Heart left ventricle (tissue), 16 donors: ENCODE measurements around the gene C1QTNF1. TPM values are rescaled to one million over a fixed set of nuclear protein-coding genes. Genes with fewer than 3 reads are reported as not detected.
"Not testable (repeated sequence)": the region's sequence is repeated elsewhere in the genome, so short reads cannot be mapped to it uniquely, and the experiment has no call there.

Source experiments
- ATAC-seq, 4 donors: fragments of 200-7000 bp; cut with Tn5 transposase; one replicate each; pipeline ENCODE4 v1.9.1; 2020 to 2022; ENCODE audit warnings: moderate library complexity in 4 of 4, mild to moderate bottlenecking in 3 of 4, moderate number of reproducible peaks in 1 of 4
- DNase-seq, 5 donors: peaks; one replicate each; pipeline ENCODE4 v3.0.0-alpha.2; 2020
- H3K27ac ChIP-seq, 12 donors: fragments of 200-600 bp; sonication (generic) in 4 of 12; one replicate each; pipeline versions ENCODE4 v1.5.0 to v1.8.0; 2016 to 2022; ENCODE audit warnings: mild to moderate bottlenecking in 2 of 12
- H3K27me3 ChIP-seq, 9 donors: fragments of 200-600 bp; sonication (generic) in 2 of 9; one replicate each; pipeline versions ENCODE4 v1.5.1 to v1.8.0; 2016 to 2022; ENCODE audit warnings: mild to moderate bottlenecking in 3 of 9
- H3K36me3 ChIP-seq, 9 donors: fragments of 200-600 bp; sonication (generic) in 2 of 9; one replicate each; pipeline versions ENCODE4 v1.5.0 to v1.8.0; 2018 to 2022; ENCODE audit warnings: mild to moderate bottlenecking in 2 of 9
- H3K4me1 ChIP-seq, 12 donors: fragments of 200-600 bp; sonication (generic) in 4 of 12; one replicate each; pipeline versions ENCODE4 v1.5.0 to v1.8.0; 2016 to 2022; ENCODE audit warnings: mild to moderate bottlenecking in 3 of 12
- H3K4me3 ChIP-seq, 12 donors: fragments of 200-600 bp; sonication (generic) in 4 of 12; one replicate each; pipeline versions ENCODE4 v1.5.0 to v1.8.0; 2017 to 2022; ENCODE audit warnings: mild to moderate bottlenecking in 9 of 12, moderate library complexity in 4 of 12
- H3K9me3 ChIP-seq, 12 donors: fragments of 200-600 bp; sonication (generic) in 4 of 12; one replicate each; pipeline versions ENCODE4 v1.5.0 to v1.8.0; 2016 to 2022; ENCODE audit warnings: mild to moderate bottlenecking in 1 of 12
- CTCF ChIP-seq, 12 donors: fragments of 200-600 bp; sonication (generic) in 4 of 12; IDR thresholded peaks; one replicate each; pipeline versions ENCODE4 v1.5.0 to v1.8.0; 2018 to 2022; ENCODE audit warnings: antibody characterized with exemption in 12 of 12, mild to moderate bottlenecking in 5 of 12
- POLR2A ChIP-seq, 2 donors: fragments of 450-650 bp; IDR thresholded peaks; one replicate each; pipeline ENCODE4 v1.6.1; 2017; ENCODE audit warnings: antibody characterized with exemption in 2 of 2, mild to moderate bottlenecking in 2 of 2, moderate library complexity in 2 of 2
- WGBS, 4 donors: extraction: QIAGEN DNeasy Blood & Tissue Kit in 2 of 4; methylation state at CpG; one replicate each; pipeline versions ENCODE4 v1.1.5 to v1.1.7; 2013 to 2018; 5-methylcytosine and 5-hydroxymethylcytosine counted together
- intact Hi-C, 10 donors: fragments of 100-400 bp; cut with DNase I; formaldehyde crosslinking; loops; one replicate each; pipeline versions ENCODE4 v1.11.1 to v1.14.2; 2022
- polyA plus RNA-seq, 2 donors: library from polyadenylated mRNA; stranded (reverse); fragments of 200-250 nt; gene quantifications; one replicate each; pipeline ENCODE4 v1.2.3, GENCODE V29; 2013
- total RNA-seq, 9 donors: library from RNA; depleted of rRNA in 2 of 9; stranded (reverse); fragments of >200 nt in 2 of 9; fragmentation: NEBNext Ultra II Directional in 3 of 9; extraction: Animal tissue kit (Norgen Biotek cat#: 25700) in 3 of 9; gene quantifications; one replicate each; pipeline versions ENCODE4 v1.1.0 to v1.2.4, GENCODE V29; 2016 to 2023
- donor health status: ischemic (EF 13 %, LVEDD 7.1; RV severe dilation, severe dysfunction).
- donor health status: healthy with polysubstance abuse.
- donor health status: DM: no; HTN: yes; CAD: no.
- donor health status: DM: no; HTN: no; CAD: no.
- donor health status: ischemic (EF 25% LVEDD 6.9; RV normal size, moderate dysfunction).
- donor health status: ischemic (EF 25% LVEDD 5.7; RV mildly dilated, moderate dysfunction).
- donor health status: healthy.
- donor health status: DM: yes; HTN: yes; CAD: no.
- donor health status: ischemic (EF 35%, LVEDD 5.7; RV mildly dilated, moderate dysfunction).
- donor health status: nonischemic (EF 11% LVEDD 7.7; RV severe dilation, severe dysfunction).
- donor health status: DM: yes; HTN: yes; CAD: no.
- donor health status: PGD.
- donor health status: ischemic (EF 29% LVEDD 5.4; RV normal size, mild dysfunction).
- donor health status: nonischemic (EF 23%, LVEDD 6.1; RV moderate dilation, normal function).

C1QTNF1 gene
- total and polyA plus RNA-seq, 11 donors, result 37.0 to 406 (median 85.5) TPM

GRCh38 chr17:79029327-79030009 lies 5.5 kb downstream of the C1QTNF1 start:
- no peak for TF ChIP-seq CTCF (IDR thresholded peaks at IDR 0.05)
- TF ChIP-seq POLR2A (IDR thresholded peaks at IDR 0.05), result no peak
- Histone ChIP-seq H3K27me3 (peaks cover 0 to 14% (median 0%) of the 10 kb centered on the region in 9 donors), H3K4me1 (peaks cover 4 to 64% (median 52%) of the 10 kb centered on the region in 12 donors), H3K36me3 (no peaks in the 10 kb centered on the region), H3K4me3 (no peak overlapping the region), H3K27ac (peak overlapping the region in 1 of 12 donors; percentile 34), H3K9me3 (no peaks in the 10 kb centered on the region)
- intact Hi-C loops, result loop anchor here in 2 of 10 donors (10.0 kb wide), 2 partner anchors 55 to 365 kb away; no protein-coding TSS in a partner anchor
- WGBS, 4 donors, result 88 to 92% (median 91%) methylated on average over 14 to 16 of the region's 16 CpGs
- ATAC-seq (no peak), DNase-seq (peak in 1 of 5 donors; percentile 16)

GRCh38 chr17:79030636-79031035 lies 6.7 kb downstream of the C1QTNF1 start:
- ATAC-seq, H3K36me3 ChIP-seq, H3K9me3 ChIP-seq, intact Hi-C loops, H3K27ac ChIP-seq, DNase-seq, H3K27me3 ChIP-seq, H3K4me3 ChIP-seq: not testable (repeated sequence)
- H3K4me1 ChIP-seq, result peaks cover 4 to 59% (median 44%) of the 10 kb centered on the region in 12 donors
- WGBS, 4 donors, result 96 to 97% (median 96%) methylated on average over 12 of the region's 12 CpGs

GRCh38 chr17:79031996-79032875 lies 8.3 kb downstream of the C1QTNF1 start:
- no peaks in the 10 kb centered on the region for H3K36me3 ChIP-seq
- WGBS, 4 donors, result 90 to 92% (median 92%) methylated on average over 26 of the region's 26 CpGs
- ATAC-seq, result no peak
- intact Hi-C loops, result no loop called here
- H3K4me3 ChIP-seq, result no peak overlapping the region
- peak in 2 of 5 donors; percentile 11 to 51 for DNase-seq
- H3K9me3 ChIP-seq, result no peaks in the 10 kb centered on the region
- no peak for TF ChIP-seq CTCF (IDR thresholded peaks at IDR 0.05)
- TF ChIP-seq POLR2A (IDR thresholded peaks at IDR 0.05), result no peak
- H3K27ac ChIP-seq, result no peak overlapping the region
- H3K4me1 ChIP-seq, result peaks cover under 1 to 51% (median 37%) of the 10 kb centered on the region in 12 donors
- peaks cover 0 to 3% (median 0%) of the 10 kb centered on the region in 9 donors for H3K27me3 ChIP-seq

- ATAC-seq (no peak), DNase-seq (peak in 1 of 5 donors; percentile 17)
- WGBS, 4 donors, result 84 to 87% (median 85%) methylated on average over 9 of the region's 9 CpGs
- Histone ChIP-seq H3K4me1 (peaks cover 0 to 43% (median 28%) of the 10 kb centered on the region in 12 donors), H3K36me3 (no peaks in the 10 kb centered on the region), H3K27ac (peak overlapping the region in 5 of 12 donors; percentile 48 to 74 (median 59)), H3K4me3 (no peak overlapping the region), H3K27me3 (no peaks in the 10 kb centered on the region), H3K9me3 (no peaks in the 10 kb centered on the region)
- TF ChIP-seq POLR2A (IDR thresholded peaks at IDR 0.05), result no peak
- no peak for TF ChIP-seq CTCF (IDR thresholded peaks at IDR 0.05)
- intact Hi-C loops, result no loop called here
Observed at GRCh38 chr17:79033046-79033616, 9.2 kb downstream of the C1QTNF1 start.
